Gastroesophageal sphincter (tissue), 4 donors: ENCODE data around the gene P2RY11. TPM values are rescaled to one million over a fixed set of nuclear protein-coding genes. Genes with fewer than 3 reads are reported as not detected.

ENCODE experiments used
- ATAC-seq: fragments of 150-250 bp; one replicate; pipeline ENCODE4 v1.9.1; 2016; ENCODE audit warnings: mild to moderate bottlenecking, moderate library complexity
- H3K27ac ChIP-seq, 4 donors: fragments of 200-600 bp; sonication (generic) in 3 of 4; 1 replicate in 3 of 4; 2 replicates in 1 of 4; pipeline ENCODE4 v1.5.1; 2016 to 2019
- H3K27me3 ChIP-seq: fragments of 200-600 bp; sonication (generic); one replicate; pipeline ENCODE4 v1.5.1; 2019
- H3K36me3 ChIP-seq, 2 donors: fragments of 200-600 bp; sonication (generic); one replicate each; pipeline ENCODE4 v1.5.1; 2019; ENCODE audit warnings: control low read depth in 1 of 2
- H3K4me1 ChIP-seq, 3 donors: fragments of 200-600 bp; sonication (generic); 1 replicate in 2 of 3; 2 replicates in 1 of 3; pipeline ENCODE4 v1.5.1; 2016 to 2019; ENCODE audit warnings: control low read depth in 2 of 3
- H3K4me3 ChIP-seq, 2 donors: fragments of 200-600 bp; sonication (generic); one replicate each; pipeline ENCODE4 v1.5.1; 2019; ENCODE audit warnings: mild to moderate bottlenecking in 1 of 2, moderate library complexity in 1 of 2
- H3K9me3 ChIP-seq, 3 donors: fragments of 200-600 bp; sonication (generic); one replicate each; pipeline ENCODE4 v1.5.1; 2017 to 2019; ENCODE audit warnings: control low read depth in 2 of 3
- EP300 ChIP-seq: sonication (generic); formaldehyde crosslinking; IDR thresholded peaks from one replicate; pipeline ENCODE4 v1.6.1; 2017; ENCODE audit warnings: antibody characterized with exemption, mild to moderate bottlenecking
- POLR2A ChIP-seq, 2 donors: fragments of 450-650 bp; IDR thresholded peaks; one replicate each; pipeline ENCODE4 v1.6.1; 2017; ENCODE audit warnings: antibody characterized with exemption in 2 of 2, mild to moderate bottlenecking in 2 of 2, moderate library complexity in 1 of 2
- POLR2AphosphoS5 ChIP-seq: sonication (generic); formaldehyde crosslinking; IDR thresholded peaks from one replicate; pipeline ENCODE4 v1.6.1; 2017; ENCODE audit warnings: antibody characterized with exemption
- WGBS, 2 donors: methylation state at CpG; one replicate each; pipeline ENCODE4 v1.1.5; 2018; ENCODE audit warnings: low coverage in 1 of 2; 5-methylcytosine and 5-hydroxymethylcytosine counted together
- total RNA-seq, 4 donors: library from RNA; depleted of rRNA; stranded (reverse); fragments of >200 nt; gene quantifications; one replicate each; pipeline ENCODE4 v1.1.0, GENCODE V29; 2016
- TF ChIP-seq, protein P1 (sequence below), 4 experiments: fragments of 200-600 bp in 2 of 4; fragments of 450-650 bp in 2 of 4; sonication (generic) in 1 of 4; IDR thresholded peaks; one replicate each; pipeline ENCODE4 v1.5.1; 2017 to 2019; ENCODE audit warnings: antibody characterized with exemption in 4 of 4, mild to moderate bottlenecking in 2 of 4, moderate library complexity in 2 of 4

The P2RY11 gene
- total RNA-seq, 4 donors from 2014 or later, result 0.96 to 15.7 (median 5.3) TPM

DNA sequence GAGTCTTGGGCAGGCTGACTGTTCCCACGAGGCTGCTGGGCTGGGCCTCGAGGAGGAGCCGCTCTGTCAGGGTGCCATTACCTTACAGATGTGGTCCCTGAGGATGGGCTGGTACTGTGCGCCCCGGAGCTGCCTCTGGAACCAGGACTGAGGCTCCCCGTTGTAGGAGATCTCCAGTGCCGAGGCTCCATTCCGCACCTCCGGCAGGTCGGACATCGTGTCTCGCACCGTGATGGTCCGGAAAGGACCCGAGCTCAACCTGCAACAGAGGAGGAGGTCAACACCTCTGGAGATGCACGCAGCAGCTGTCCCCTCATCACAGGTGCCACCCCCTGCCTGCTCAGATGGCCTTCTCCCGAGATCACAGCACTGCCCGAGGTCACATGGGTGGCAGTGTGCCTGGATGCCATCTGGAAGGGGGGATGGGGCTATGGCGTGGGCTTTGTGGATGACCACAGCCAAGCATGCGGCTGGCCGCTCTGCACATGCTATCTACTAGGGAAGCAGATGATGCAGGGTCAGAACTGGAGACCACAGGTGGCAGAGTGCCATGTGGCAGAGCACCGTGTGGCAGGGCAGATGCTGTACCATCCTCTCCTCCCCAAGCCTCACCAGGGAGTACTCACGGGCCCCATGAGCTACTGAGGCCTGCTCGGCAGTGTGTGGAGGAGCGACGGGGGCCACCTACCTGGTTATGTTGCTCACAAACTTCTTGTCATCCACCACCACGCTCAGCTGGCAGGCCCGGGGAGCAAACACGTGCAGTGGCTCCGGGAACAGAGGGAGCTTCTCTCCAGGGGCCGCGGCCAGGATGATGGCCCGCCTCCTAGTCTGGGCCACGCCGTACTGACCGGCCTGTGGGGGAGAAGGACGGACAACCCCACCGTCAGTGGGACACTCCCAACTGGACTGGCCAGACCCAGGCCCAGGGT lies 26.5 kb downstream of the P2RY11 start:
- Histone ChIP-seq H3K9me3 (no peaks in the 10 kb centered on the region), H3K36me3 (peaks cover 0 to 100% of the 10 kb centered on the region in 2 donors), H3K27me3 (no peaks in the 10 kb centered on the region), H3K4me3 (no peak overlapping the region), H3K27ac (no peak overlapping the region), H3K4me1 (no peaks in the 10 kb centered on the region)
- ATAC-seq, result no peak
- TF ChIP-seq, protein P1, sequence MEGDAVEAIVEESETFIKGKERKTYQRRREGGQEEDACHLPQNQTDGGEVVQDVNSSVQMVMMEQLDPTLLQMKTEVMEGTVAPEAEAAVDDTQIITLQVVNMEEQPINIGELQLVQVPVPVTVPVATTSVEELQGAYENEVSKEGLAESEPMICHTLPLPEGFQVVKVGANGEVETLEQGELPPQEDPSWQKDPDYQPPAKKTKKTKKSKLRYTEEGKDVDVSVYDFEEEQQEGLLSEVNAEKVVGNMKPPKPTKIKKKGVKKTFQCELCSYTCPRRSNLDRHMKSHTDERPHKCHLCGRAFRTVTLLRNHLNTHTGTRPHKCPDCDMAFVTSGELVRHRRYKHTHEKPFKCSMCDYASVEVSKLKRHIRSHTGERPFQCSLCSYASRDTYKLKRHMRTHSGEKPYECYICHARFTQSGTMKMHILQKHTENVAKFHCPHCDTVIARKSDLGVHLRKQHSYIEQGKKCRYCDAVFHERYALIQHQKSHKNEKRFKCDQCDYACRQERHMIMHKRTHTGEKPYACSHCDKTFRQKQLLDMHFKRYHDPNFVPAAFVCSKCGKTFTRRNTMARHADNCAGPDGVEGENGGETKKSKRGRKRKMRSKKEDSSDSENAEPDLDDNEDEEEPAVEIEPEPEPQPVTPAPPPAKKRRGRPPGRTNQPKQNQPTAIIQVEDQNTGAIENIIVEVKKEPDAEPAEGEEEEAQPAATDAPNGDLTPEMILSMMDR (IDR thresholded peaks at IDR 0.05), result no peak
- 51% methylated on average over 3 of the region's 38 CpGs; no CpG with 5 or more reads in 1 of the 2 donors for WGBS, 2 donors

DNA sequence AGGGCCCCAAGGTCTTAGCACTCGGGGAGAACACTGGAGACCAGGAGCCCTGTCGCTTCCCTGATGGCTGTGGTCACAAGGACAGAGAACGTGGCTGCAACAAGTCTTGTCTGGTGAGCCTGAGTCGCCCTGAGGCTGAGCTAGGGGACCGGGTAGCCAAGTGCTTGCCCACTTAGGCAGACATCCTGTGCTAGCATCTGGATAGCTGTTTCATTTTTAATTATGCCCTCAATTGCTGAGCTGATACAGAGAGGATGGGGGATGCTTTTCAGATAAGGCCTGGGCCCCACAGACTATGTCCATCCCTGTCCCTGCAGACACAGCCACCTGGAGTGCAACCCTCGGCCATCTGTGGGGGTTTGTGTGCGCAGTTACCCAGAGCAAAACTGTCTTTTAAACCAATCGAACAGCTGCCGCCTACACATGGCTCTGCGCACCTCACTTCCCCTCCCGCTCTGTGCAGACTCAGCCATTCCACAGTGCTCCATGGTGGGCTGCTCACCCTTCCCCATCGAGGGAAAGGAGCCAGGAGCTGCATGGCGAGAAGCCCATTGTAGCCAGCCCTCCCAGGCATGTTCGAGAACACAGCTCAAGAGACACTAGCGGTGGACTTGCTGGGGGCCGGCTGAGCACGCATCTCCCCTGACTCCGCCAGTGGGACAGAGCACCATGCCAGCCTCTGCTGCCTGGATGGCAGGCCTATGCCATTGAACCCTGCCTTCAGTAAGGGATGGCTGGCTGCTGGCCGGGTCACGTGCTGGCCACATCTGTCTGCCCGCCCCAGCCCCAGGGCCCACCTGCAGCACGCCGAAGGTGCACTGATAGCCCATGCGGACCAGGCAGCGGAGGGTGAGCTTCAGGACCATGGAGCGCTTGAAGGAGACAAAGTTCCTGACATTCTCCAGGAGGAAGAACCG lies 27.6 kb downstream of the P2RY11 start:
- peaks cover 0 to 100% of the 10 kb centered on the region in 2 donors for H3K36me3 ChIP-seq

DNA sequence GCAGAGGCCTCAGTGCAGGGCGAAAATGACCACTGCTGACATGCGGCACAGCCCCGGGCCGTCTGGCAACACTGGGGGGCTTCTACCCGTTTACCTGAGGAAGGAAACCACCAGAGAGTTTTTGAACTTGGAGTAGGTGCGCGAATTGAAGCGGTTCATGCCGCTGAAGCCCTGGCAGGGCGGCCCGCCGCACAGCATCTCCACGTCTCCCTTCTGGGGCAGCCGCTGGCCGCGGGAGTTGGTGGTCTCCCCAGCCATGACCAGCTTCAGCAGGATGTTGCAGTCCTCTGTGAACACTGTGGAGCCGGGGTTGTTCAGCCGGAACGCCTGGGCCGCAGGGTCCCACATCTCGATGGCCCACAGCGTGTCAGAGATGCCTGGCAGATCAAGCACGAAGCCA lies 28.5 kb downstream of the P2RY11 start:
- no peak for ATAC-seq
- 93 to 100% methylated on average over 1 to 6 of the region's 23 CpGs for WGBS, 2 donors
- H3K9me3 ChIP-seq, result no peaks in the 10 kb centered on the region
- H3K36me3 ChIP-seq, result peaks cover 0 to 100% of the 10 kb centered on the region in 2 donors
- no peaks in the 10 kb centered on the region for H3K4me1 ChIP-seq
- H3K4me3 ChIP-seq, result no peak overlapping the region
- TF ChIP-seq, protein P1 (IDR thresholded peaks at IDR 0.05), result no peak
- TF ChIP-seq POLR2A (IDR thresholded peaks at IDR 0.05) (no peak), EP300 (no peak), POLR2AphosphoS5 (no peak)
- H3K27me3 ChIP-seq, result no peaks in the 10 kb centered on the region
- no peak overlapping the region for H3K27ac ChIP-seq

More for the DNA sequence above, 27.6 kb downstream of the P2RY11 start:
- no peak for ATAC-seq
- no peaks in the 10 kb centered on the region for H3K9me3 ChIP-seq
- no peak overlapping the region for H3K27ac ChIP-seq
- H3K4me3 ChIP-seq, result no peak overlapping the region
- 60 to 92% methylated on average over 1 to 13 of the region's 27 CpGs for WGBS, 2 donors
- no peaks in the 10 kb centered on the region for H3K27me3 ChIP-seq
- no peaks in the 10 kb centered on the region for H3K4me1 ChIP-seq
- TF ChIP-seq, protein P1 (IDR thresholded peaks at IDR 0.05), result no peak
- TF ChIP-seq POLR2A (IDR thresholded peaks at IDR 0.05) (no peak), EP300 (no peak), POLR2AphosphoS5 (no peak)

DNA sequence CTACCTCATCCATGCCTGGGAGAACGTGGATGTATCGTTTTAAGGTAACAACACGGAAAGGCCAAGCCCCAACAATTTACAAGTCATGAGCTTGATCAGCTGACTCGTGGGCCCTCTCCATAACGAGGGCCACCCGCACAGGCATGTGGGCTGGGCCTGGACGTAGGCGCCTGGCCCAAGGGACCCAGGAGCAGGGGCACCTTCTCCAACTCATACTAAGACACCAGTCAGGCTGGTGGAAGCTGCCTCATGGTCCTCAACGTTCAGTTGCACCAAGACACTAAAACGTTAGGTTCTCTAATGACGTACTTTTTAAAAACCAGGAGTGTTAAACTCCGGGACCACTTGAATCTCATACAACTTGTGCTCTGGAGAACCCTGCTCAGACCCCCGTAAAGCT lies 30.0 kb downstream of the P2RY11 start:
- no peak for TF ChIP-seq POLR2A (IDR thresholded peaks at IDR 0.05)
- TF ChIP-seq, protein P1 (IDR thresholded peaks at IDR 0.05), result no peak
- no peak for TF ChIP-seq POLR2AphosphoS5
- H3K27me3 ChIP-seq, result no peaks in the 10 kb centered on the region

More for the DNA sequence above, 30.0 kb downstream of the P2RY11 start:
- Histone ChIP-seq H3K36me3 (peaks cover 0 to 100% of the 10 kb centered on the region in 2 donors), H3K27ac (no peak overlapping the region), H3K9me3 (no peaks in the 10 kb centered on the region), H3K4me3 (no peak overlapping the region), H3K4me1 (no peaks in the 10 kb centered on the region)
- no peak for ATAC-seq
- WGBS, 2 donors, result 92 to 95% methylated on average over 5 to 10 of the region's 13 CpGs
